Stimulated activated CD4-positive, alpha-beta T cell treated with anti-CD3 and anti-CD28 coated beads, Interleukin-15, amount 100 ng/mL, for 24 hours (primary cell): Measurements from ENCODE around the gene PFKFB3.
"Not testable (repeated sequence)": the region's sequence is repeated elsewhere in the genome, so short reads cannot be mapped to it uniquely, and the experiment has no call there.

ENCODE experiments used
- DNase-seq: peaks from one replicate; pipeline ENCODE4 v3.0.0-alpha.2; 2020

PFKFB3 gene

GRCh38 chr10:6221971-6222751 lies 19.4 kb downstream of the PFKFB3 start:
- DNase-seq = no peak

DNA sequence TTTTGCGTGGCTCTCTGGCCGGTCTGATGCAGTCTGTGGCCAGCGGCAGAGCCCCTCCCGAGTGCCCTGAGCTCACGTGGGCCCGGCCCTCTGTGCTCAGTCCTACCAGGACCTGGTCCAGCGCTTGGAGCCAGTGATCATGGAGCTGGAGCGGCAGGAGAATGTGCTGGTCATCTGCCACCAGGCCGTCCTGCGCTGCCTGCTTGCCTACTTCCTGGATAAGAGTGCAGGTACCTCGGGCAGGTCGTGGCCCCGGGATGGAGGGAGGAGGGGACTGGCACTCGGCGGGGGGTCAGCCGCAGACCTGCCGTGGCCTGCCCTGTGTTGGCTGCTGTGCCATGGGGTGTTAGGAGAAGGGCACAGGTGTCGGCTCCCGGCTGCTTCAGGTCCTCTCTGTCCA lies 20.0 kb downstream of the PFKFB3 start:
- no peak for DNase-seq

DNA sequence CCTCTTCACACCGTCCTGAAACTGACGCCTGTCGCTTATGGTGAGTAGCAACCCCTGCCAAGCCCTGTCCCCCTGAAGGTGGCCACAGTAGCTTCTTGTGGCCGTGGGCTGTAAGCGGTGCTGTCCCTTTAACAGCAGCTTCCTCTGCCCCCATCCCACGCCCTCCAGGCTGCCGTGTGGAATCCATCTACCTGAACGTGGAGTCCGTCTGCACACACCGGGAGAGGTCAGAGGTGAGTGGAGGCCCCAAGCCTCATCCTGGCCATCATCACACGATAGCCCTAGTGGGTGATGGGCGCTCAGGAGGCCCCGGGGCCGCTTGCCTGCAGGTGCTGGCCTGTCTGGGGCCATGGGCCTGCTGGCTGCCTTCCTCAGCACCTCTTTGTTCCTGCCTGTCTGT lies 21.2 kb downstream of the PFKFB3 start:
- no peak for DNase-seq

GRCh38 chr10:6224781-6225180 lies 22.0 kb downstream of the PFKFB3 start:
- no peak for DNase-seq

- DNase-seq = no peak
These were observed 22.6 kb downstream of the PFKFB3 start for GRCh38 chr10:6225263-6225814.

- DNase-seq = no peak
These were observed 23.5 kb downstream of the PFKFB3 start for GRCh38 chr10:6226216-6226615.

- DNase-seq = no peak
These were observed 24.6 kb downstream of the PFKFB3 start for GRCh38 chr10:6227346-6227745.

GRCh38 chr10:6228010-6228511 lies 25.3 kb downstream of the PFKFB3 start:
- DNase-seq = no peak

- no peak for DNase-seq
These were observed 25.9 kb downstream of the PFKFB3 start for GRCh38 chr10:6228647-6229046.

DNA sequence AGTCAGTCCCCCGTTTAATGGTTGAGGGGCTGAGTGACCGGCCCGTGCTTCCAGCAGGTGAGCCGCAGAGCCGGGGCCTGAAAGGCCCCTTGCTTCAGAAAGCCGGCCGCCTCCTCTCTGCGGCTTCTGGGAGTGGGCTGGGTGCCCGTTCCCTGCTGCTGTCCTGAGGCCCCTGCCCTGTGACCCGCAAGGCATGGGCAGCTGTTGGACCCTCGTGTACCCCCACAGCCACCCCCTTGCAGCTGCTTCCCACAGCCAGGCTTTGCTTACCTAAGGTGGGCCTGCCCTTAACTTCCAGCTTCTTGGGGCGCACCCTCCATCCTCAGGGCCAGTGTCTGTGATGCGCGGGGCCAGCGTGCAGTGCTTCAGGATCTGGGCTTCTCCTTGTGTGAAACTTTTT lies 26.6 kb downstream of the PFKFB3 start:
- DNase-seq = no peak

DNA sequence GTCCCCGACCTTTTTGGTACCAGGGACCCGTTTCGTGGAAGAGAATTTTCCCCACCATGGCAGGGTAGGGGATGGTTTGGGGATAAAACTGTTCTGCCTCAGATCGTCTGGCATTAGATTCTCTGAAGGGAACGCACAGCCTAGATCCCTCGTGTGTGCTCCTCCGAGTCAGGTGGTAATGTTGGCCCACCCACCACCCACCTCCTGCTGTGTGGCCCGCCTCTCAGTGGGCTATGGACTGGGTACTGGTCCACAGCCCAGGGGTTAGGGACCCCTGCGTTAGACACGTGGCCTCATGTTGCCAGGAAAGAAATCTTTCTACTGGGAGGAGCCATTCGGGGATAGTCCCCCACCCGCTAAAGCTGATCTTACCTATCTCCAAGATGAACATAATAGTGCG lies 27.0 kb downstream of the PFKFB3 start:
- no peak for DNase-seq

- DNase-seq = no peak
These were observed 27.6 kb downstream of the PFKFB3 start for GRCh38 chr10:6230315-6230714.

GRCh38 chr10:6231146-6231545 lies 28.4 kb downstream of the PFKFB3 start:
- DNase-seq = no peak

DNA sequence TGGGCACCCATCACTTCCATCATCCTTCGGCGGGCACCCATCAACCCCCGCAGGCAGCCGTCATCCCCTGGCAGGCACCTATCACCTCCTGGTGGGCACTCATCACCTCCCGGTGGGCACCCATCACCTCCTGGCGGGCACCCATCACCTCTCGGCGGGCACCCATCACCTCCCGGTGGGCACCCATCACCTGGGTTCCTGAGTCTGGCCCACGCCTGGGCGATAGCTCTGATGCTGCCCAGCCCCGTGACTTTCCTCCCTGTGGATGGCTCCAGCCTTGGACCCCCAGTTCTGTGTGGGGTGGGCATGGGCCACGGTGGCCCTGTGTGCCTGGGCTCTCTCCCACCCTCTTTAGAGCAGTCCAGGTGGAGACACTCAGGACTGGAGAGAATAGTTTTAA lies 29.0 kb downstream of the PFKFB3 start:
- no peak for DNase-seq

- DNase-seq = no peak
These were observed 29.6 kb downstream of the PFKFB3 start for GRCh38 chr10:6232225-6232807.

- no peak for DNase-seq
These were observed 30.4 kb downstream of the PFKFB3 start for GRCh38 chr10:6232846-6233724.

DNA sequence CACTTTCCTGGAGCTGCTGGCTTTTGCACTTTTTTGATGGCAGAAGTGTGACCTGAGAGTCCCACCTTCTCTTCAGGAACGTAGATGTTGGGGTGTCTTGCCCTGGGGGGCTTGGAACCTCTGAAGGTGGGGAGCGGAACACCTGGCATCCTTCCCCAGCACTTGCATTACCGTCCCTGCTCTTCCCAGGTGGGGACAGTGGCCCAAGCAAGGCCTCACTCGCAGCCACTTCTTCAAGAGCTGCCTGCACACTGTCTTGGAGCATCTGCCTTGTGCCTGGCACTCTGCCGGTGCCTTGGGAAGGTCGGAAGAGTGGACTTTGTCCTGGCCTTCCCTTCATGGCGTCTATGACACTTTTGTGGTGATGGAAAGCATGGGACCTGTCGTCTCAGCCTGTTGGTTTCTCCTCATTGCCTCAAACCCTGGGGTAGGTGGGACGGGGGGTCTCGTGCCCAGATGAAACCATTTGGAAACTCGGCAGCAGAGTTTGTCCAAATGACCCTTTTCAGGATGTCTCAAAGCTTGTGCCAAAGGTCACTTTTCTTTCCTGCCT lies 31.1 kb downstream of the PFKFB3 start:
- no peak for DNase-seq

- no peak for DNase-seq
These were observed 31.6 kb downstream of the PFKFB3 start for GRCh38 chr10:6234371-6234770.

DNA sequence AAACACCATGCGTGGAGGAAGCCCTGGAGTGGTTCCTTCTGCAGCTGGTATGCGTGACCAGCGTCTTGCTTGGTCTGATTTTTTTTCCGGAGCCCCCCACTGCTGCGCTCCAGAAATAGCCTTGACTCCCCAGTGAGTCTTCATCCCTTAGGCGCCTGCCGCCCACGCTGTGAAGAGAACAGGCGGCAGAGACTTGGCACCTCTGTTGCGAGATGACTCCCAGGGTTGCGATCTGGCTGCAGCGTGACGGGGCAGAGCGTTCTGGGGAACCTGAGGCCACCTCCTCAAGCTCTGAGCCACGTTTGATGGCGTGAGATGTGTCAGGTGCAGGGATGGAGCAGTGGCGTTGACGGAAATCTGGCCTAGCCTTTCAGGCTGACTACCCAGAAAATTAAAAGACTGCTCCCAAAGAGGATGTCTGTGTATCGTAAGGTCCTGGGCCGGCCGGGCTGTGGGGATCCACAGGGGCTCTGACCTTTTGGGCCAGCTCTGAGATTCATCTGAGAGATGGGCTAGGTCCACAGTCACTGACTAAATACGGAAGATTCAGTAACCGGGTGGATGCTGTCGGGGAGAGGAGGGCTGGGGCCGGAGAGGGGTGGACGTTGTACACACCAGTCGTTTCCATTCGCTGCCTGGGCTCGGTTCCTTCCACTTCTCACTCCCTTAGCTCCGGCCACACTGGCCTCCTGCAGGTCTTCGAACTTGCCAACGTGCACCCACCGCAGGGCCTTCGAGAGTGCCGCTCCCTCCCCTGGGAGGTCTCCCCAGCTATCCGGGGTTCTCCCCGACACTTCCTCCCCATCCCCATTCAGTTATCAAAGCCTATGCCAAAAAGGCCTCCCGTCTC lies 33.8 kb downstream of the PFKFB3 start:
- DNase-seq = no peak

GRCh38 chr10:6237199-6237530 lies 34.4 kb downstream of the PFKFB3 start:
- DNase-seq = no peak

- DNase-seq = not testable (repeated sequence)
These were observed 36.0 kb downstream of the PFKFB3 start for GRCh38 chr10:6238587-6239212.
